SK-N-SH (cell line): Measurements from ENCODE around the gene MAK. TPM values are rescaled to one million over a fixed set of nuclear protein-coding genes. Genes with fewer than 3 reads are reported as not detected.

Experiments
- CTCF ChIA-PET: fragments of 300-600, 350-600 bp; formaldehyde crosslinking; extraction: SDS; loops from one replicate; lab custom pipeline; 2021; lab: Yijun Ruan, JAX
- POLR2A ChIA-PET: fragments of 350-600 bp; sonication (Branson Sonifier 250); formaldehyde crosslinking; extraction: SDS; loops from one replicate; lab custom pipeline; 2020; ENCODE audit warnings: antibody characterized with exemption, inconsistent platforms; lab: Yijun Ruan, JAX
- DNase-seq: peaks from one replicate; pipeline ENCODE4 v3.0.0; 2012
- H2AFZ ChIP-seq: fragments of 200-600 bp; sonication (generic); 2 replicates; pipeline ENCODE4 v1.8.1; 2016; ENCODE audit warnings: antibody characterized with exemption, mild to moderate bottlenecking, low read depth
- H3F3A ChIP-seq: fragments of 200-600 bp; sonication (generic); replicated peaks from 2 replicates; pipeline ENCODE3; 2016; ENCODE audit warnings: antibody characterized with exemption, mild to moderate bottlenecking; ENCODE audit not compliant: insufficient read depth
- H3K27ac ChIP-seq, 2 experiments: fragments of 200-500 bp in 1 of 2; fragments of 200-600 bp in 1 of 2; sonication (Bioruptor generic) in 1 of 2; sonication (generic), shearing (Covaris generic) in 1 of 2; 2 replicates each; pipeline versions ENCODE4 v1.5.1 to v1.6.1; 2014 to 2016; ENCODE audit warnings: low read depth in 2 of 2, inconsistent platforms in 1 of 2, low read length in 1 of 2, mild to moderate bottlenecking in 1 of 2, mixed read lengths in 1 of 2
- H3K27me3 ChIP-seq: fragments of 200-600 bp; sonication (generic), shearing (Covaris generic); 2 replicates; pipeline ENCODE4 v1.6.1; 2016; ENCODE audit warnings: mixed run types; ENCODE audit not compliant: insufficient read depth
- H3K36me3 ChIP-seq, 2 experiments: fragments of 200-500 bp in 1 of 2; fragments of 200-600 bp in 1 of 2; sonication (Bioruptor generic) in 1 of 2; sonication (generic) in 1 of 2; replicated peaks in 1 of 2; 2 replicates each; pipeline versions ENCODE3 to v1.5.1; 2014 to 2016; ENCODE audit warnings: low read length in 1 of 2, mild to moderate bottlenecking in 1 of 2; ENCODE audit not compliant: insufficient read depth in 2 of 2, control insufficient read depth in 1 of 2
- H3K4me1 ChIP-seq, 2 experiments: fragments of 200-500 bp in 1 of 2; fragments of 200-600 bp in 1 of 2; sonication (Bioruptor generic) in 1 of 2; sonication (generic), shearing (Covaris generic) in 1 of 2; 2 replicates each; pipeline versions ENCODE4 v1.5.1 to v1.6.1; 2014 to 2016; ENCODE audit warnings: low read depth in 1 of 2, low read length in 1 of 2, mixed run types in 1 of 2; ENCODE audit not compliant: insufficient read depth in 2 of 2, control insufficient read depth in 1 of 2
- H3K4me2 ChIP-seq: fragments of 200-600 bp; sonication (generic), shearing (Covaris generic); 2 replicates; pipeline ENCODE4 v1.6.1; 2017; ENCODE audit warnings: mixed run types
- H3K4me3 ChIP-seq, 2 experiments: fragments of 200-500 bp in 1 of 2; fragments of 200-600 bp in 1 of 2; sonication (Bioruptor generic) in 1 of 2; sonication (generic), shearing (Covaris generic) in 1 of 2; 2 replicates each; pipeline versions ENCODE4 v1.5.1 to v1.8.1; 2014 to 2016; ENCODE audit warnings: low read depth in 2 of 2, inconsistent platforms in 1 of 2, low read length in 1 of 2, mild to moderate bottlenecking in 1 of 2, mixed read lengths in 1 of 2, moderate library complexity in 1 of 2
- H3K79me2 ChIP-seq: fragments of 200-600 bp; sonication (generic); 2 replicates; pipeline ENCODE4 v1.8.1; 2017; ENCODE audit warnings: mild to moderate bottlenecking; ENCODE audit not compliant: insufficient read depth
- H3K9ac ChIP-seq: fragments of 200-600 bp; sonication (generic); 2 replicates; pipeline ENCODE4 v1.6.1; 2017; ENCODE audit warnings: mixed run types
- H3K9me2 ChIP-seq: fragments of 200-600 bp; sonication (generic); 2 replicates; pipeline ENCODE4 v1.6.1; 2017; ENCODE audit warnings: mixed run types
- H3K9me3 ChIP-seq: fragments of 200-600 bp; sonication (generic); 2 replicates; pipeline ENCODE4 v1.6.1; 2017; ENCODE audit warnings: mixed run types, mild to moderate bottlenecking, moderate library complexity
- H4K20me1 ChIP-seq: fragments of 200-600 bp; sonication (generic); 2 replicates; pipeline ENCODE4 v1.6.1; 2017; ENCODE audit warnings: mild to moderate bottlenecking, mixed run types; ENCODE audit not compliant: insufficient read depth
- CHD2 ChIP-seq: fragments of 150-350 bp; IDR thresholded peaks from 2 replicates; pipeline ENCODE4 v1.6.1; 2018; ENCODE audit warnings: low read length; ENCODE audit not compliant: partially characterized antibody
- EP300 ChIP-seq, 2 experiments: IDR thresholded peaks; 2 replicates each; pipeline versions ENCODE4 v1.4.0 to v1.6.1; 2012; ENCODE audit warnings: borderline replicate concordance in 1 of 2, low read depth in 1 of 2, low read length in 1 of 2
- EZH2phosphoT487 ChIP-seq: fragments of 200-600 bp; sonication (generic); IDR thresholded peaks from 2 replicates; pipeline ENCODE4 v1.6.1; 2017; ENCODE audit warnings: low read depth, mixed run types, mild to moderate bottlenecking, antibody characterized with exemption, moderate library complexity, borderline replicate concordance
- FOXJ3 ChIP-seq: sonication (generic); formaldehyde crosslinking; IDR thresholded peaks from 2 replicates; pipeline ENCODE4 v1.5.1; 2020; ENCODE audit warnings: mild to moderate bottlenecking, missing genetic modification reagents
- FOXM1 ChIP-seq: IDR thresholded peaks from 2 replicates; pipeline ENCODE4 v1.4.0; 2012; ENCODE audit warnings: low read depth, mild to moderate bottlenecking
- GATA2 ChIP-seq: sonication (generic); formaldehyde crosslinking; IDR thresholded peaks from 2 replicates; pipeline ENCODE4 v1.5.0; 2020; ENCODE audit warnings: mild to moderate bottlenecking, missing genetic modification reagents
- JUND ChIP-seq: IDR thresholded peaks from 2 replicates; pipeline ENCODE4 v1.4.0; 2012
- MEF2A ChIP-seq: IDR thresholded peaks from 2 replicates; pipeline ENCODE4 v1.4.0; 2012; ENCODE audit warnings: low read depth, borderline replicate concordance
- NFIC ChIP-seq: IDR thresholded peaks from 2 replicates; pipeline ENCODE4 v1.4.0; 2012; ENCODE audit warnings: borderline replicate concordance
- NRF1 ChIP-seq: IDR thresholded peaks from 2 replicates; pipeline ENCODE4 v1.6.1; 2012; ENCODE audit warnings: low read depth, mild to moderate bottlenecking, low read length
- RCOR1 ChIP-seq: fragments of 150-350 bp; IDR thresholded peaks from 2 replicates; pipeline ENCODE4 v1.6.1; 2017; ENCODE audit warnings: antibody characterized with exemption, low read length
- RFX5 ChIP-seq: IDR thresholded peaks from 2 replicates; pipeline ENCODE4 v1.6.1; 2012; ENCODE audit warnings: mild to moderate bottlenecking, improper control_type of control experiment, low read length
- SIN3A ChIP-seq: IDR thresholded peaks from 2 replicates; pipeline ENCODE4 v1.6.1; 2012; ENCODE audit warnings: low read depth, mild to moderate bottlenecking, low read length, moderate library complexity, borderline replicate concordance
- SMC3 ChIP-seq: IDR thresholded peaks from 2 replicates; pipeline ENCODE4 v1.6.1; 2012; ENCODE audit warnings: low read depth, low read length, improper control_type of control experiment
- YY1 ChIP-seq: IDR thresholded peaks from 2 replicates; pipeline ENCODE4 v1.4.0; 2012; ENCODE audit warnings: low read depth, mild to moderate bottlenecking
- WGBS: methylation state at CpG from one replicate; pipeline ENCODE4 v1.1.6; 2017; ENCODE audit warnings: low lambda C conversion rate; 5-methylcytosine and 5-hydroxymethylcytosine counted together
- polyA plus RNA-seq, 3 experiments: library from polyadenylated mRNA; depleted of rRNA; stranded (reverse); fragments of >200 nt; gene quantifications; 2 replicates each; pipeline ENCODE4 v1.2.3, GENCODE V29; 2012
- TF ChIP-seq, protein P1 (sequence below): IDR thresholded peaks from 2 replicates; pipeline ENCODE4; 2012
- TF ChIP-seq, protein P2 (sequence below): IDR thresholded peaks from 2 replicates; pipeline ENCODE4 v1.4.0; 2012; ENCODE audit warnings: low read depth, borderline replicate concordance

The MAK gene
- polyA plus RNA-seq, 1 of the 3 experiments (the other 2 are of a cell fraction) = 0.02 TPM

DNA sequence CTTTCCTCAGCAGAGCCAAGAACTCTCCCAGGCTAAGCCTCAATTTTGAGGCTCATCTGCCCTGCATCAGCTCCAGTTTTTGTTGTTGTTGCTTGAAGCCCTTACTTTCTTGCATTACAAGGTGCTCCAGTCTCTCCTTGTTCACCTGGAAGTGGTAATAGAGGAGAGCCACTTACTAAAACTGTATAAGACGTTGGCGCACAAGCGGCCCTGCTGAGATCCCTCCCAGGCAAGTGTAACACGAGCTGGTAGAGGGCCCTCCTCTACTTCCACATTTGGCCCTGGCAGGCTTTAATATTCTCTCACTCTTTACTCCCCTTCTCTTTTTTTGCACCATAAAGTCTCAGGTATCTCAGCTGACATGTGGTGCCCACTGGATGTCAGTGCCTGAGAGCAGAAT lies 24.0 kb upstream of the MAK start (continued):
- no peak for TF ChIP-seq MEF2A
- no peak for TF ChIP-seq NRF1
- TF ChIP-seq RFX5 = no peak

DNA sequence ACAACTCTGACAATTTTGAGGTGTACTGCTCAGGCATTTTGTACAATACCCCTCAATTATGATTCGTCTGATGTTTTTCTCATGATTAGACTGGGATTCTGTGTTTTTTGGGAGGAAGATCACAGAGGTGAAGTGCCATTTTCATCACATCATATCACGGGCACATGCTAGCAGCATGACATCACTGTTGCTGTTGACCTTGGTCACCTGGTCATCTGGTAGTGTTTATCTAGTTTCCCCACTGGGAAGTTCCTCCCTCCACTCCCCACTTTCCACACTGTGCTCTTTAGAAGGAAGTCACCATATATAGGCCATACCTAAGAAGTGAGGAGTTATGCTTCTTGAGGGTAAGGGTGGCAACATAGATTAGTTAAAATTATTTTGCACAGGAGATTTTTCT lies 22.7 kb upstream of the MAK start:
- TF ChIP-seq EP300 (IDR thresholded peaks at IDR 0.05; ENCODE audit: borderline replicate concordance in 1 of 2, low read depth in 1 of 2, low read length in 1 of 2) (no peak), FOXM1 (no peak), NRF1 (no peak), SIN3A (no peak), GATA2 (no peak), CHD2 (no peak), SMC3 (no peak), FOXJ3 (CRISPR knock-in tag) (no peak), EZH2phosphoT487 (no peak), YY1 (no peak), RCOR1 (no peak), MEF2A (no peak), JUND (no peak), NFIC (no peak), RFX5 (no peak)
- TF ChIP-seq, protein P1, sequence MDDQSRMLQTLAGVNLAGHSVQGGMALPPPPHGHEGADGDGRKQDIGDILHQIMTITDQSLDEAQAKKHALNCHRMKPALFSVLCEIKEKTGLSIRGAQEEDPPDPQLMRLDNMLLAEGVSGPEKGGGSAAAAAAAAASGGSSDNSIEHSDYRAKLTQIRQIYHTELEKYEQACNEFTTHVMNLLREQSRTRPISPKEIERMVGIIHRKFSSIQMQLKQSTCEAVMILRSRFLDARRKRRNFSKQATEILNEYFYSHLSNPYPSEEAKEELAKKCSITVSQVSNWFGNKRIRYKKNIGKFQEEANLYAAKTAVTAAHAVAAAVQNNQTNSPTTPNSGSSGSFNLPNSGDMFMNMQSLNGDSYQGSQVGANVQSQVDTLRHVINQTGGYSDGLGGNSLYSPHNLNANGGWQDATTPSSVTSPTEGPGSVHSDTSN = no peak
- TF ChIP-seq, protein P2, sequence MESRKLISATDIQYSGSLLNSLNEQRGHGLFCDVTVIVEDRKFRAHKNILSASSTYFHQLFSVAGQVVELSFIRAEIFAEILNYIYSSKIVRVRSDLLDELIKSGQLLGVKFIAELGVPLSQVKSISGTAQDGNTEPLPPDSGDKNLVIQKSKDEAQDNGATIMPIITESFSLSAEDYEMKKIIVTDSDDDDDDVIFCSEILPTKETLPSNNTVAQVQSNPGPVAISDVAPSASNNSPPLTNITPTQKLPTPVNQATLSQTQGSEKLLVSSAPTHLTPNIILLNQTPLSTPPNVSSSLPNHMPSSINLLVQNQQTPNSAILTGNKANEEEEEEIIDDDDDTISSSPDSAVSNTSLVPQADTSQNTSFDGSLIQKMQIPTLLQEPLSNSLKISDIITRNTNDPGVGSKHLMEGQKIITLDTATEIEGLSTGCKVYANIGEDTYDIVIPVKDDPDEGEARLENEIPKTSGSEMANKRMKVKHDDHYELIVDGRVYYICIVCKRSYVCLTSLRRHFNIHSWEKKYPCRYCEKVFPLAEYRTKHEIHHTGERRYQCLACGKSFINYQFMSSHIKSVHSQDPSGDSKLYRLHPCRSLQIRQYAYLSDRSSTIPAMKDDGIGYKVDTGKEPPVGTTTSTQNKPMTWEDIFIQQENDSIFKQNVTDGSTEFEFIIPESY = no peak
- Histone ChIP-seq H3K9me2 (no peaks in the 10 kb centered on the region), H3K79me2 (no peaks in the 10 kb centered on the region), H3F3A (no peaks in the 10 kb centered on the region), H3K4me2 (no peak overlapping the region), H3K4me1 (no peaks in the 10 kb centered on the region), H3K9me3 (no peaks in the 10 kb centered on the region), H3K4me3 (no peak overlapping the region), H3K9ac (no peak overlapping the region), H3K27me3 (no peaks in the 10 kb centered on the region), H4K20me1 (no peaks in the 10 kb centered on the region), H3K36me3 (no peaks in the 10 kb centered on the region), H3K27ac (no peak overlapping the region), H2AFZ (no peak overlapping the region)
- POLR2A ChIA-PET = no interaction called here
- 51% methylated on average over 2 of the region's 2 CpGs for WGBS
- no peak for DNase-seq
- CTCF ChIA-PET = interaction anchor here (1.0 kb wide), 1 partner anchor 12 kb away, joined by 4 read pairs; no protein-coding TSS in a partner anchor
